GM12878 (cell line): Measurements from ENCODE around the gene CCNL1. TPM values are rescaled to one million over a fixed set of nuclear protein-coding genes. Genes with fewer than 3 reads are reported as not detected.

ENCODE experiments used
- ATAC-seq: fragments of 200-7000 bp; cut with Tn5 transposase; 3 replicates; pipeline ENCODE4 v1.9.1; 2020; ENCODE audit warnings: mild to moderate bottlenecking, moderate library complexity
- BruUV-seq: library from RNA; stranded (reverse); fragments of 400-500 nt; replicated peaks from 2 replicates; lab custom pipeline; 2021; lab: Mats Ljungman, UMichigan
- CTCF ChIA-PET: fragments of 300-600 bp; sonication (Branson Sonifier 250); formaldehyde crosslinking; extraction: SDS; loops from one replicate; lab custom pipeline; 2021; ENCODE audit warnings: inconsistent platforms; lab: Yijun Ruan, JAX
- POLR2A ChIA-PET: fragments of 350-600 bp; formaldehyde crosslinking; extraction: SDS; loops from one replicate; lab custom pipeline; 2021; ENCODE audit warnings: inconsistent platforms; lab: Charles Lee
- RAD21 ChIA-PET: fragments of 300-600 bp; sonication (Branson Sonifier 250); formaldehyde crosslinking; loops from one replicate; lab custom pipeline; 2023; ENCODE audit warnings: antibody characterized with exemption; ENCODE audit not compliant: unreplicated experiment; lab: Charles Lee
- SMC1A ChIA-PET: fragments of 300-600 bp; sonication (Branson Sonifier 250); formaldehyde crosslinking; loops from one replicate; lab custom pipeline; 2023; ENCODE audit not compliant: unreplicated experiment, uncharacterized antibody; lab: Charles Lee
- DNase-seq: peaks from one replicate; pipeline ENCODE4 v3.0.0-alpha.2; 2011; ENCODE audit warnings: low read depth, low spot score
- FAIRE-seq: peaks from 3 replicates; lab custom pipeline; 2011; peaks lifted over from hg19 to GRCh38; lab: Jason Lieb, UNC
- H2AFZ ChIP-seq: 2 replicates; pipeline ENCODE4 v1.6.0; 2011; ENCODE audit warnings: low read depth, low read length, control low read depth; ENCODE audit not compliant: control insufficient read depth
- H3K27ac ChIP-seq: 2 replicates; pipeline ENCODE4 v1.5.1; 2011; ENCODE audit warnings: control low read depth; ENCODE audit not compliant: control insufficient read depth, insufficient read depth
- H3K27me3 ChIP-seq, 2 experiments: replicated peaks in 1 of 2; 2 replicates each; pipeline versions ENCODE4 v1.6.0 to v1.6.1; 2011; ENCODE audit warnings: low read length in 1 of 2; ENCODE audit not compliant: control insufficient read depth in 2 of 2, insufficient read depth in 2 of 2
- H3K36me3 ChIP-seq, 2 experiments: 2 replicates each; pipeline ENCODE4 v1.5.1; 2011; ENCODE audit warnings: low read length in 1 of 2; ENCODE audit not compliant: control insufficient read depth in 2 of 2, insufficient read depth in 2 of 2
- H3K4me1 ChIP-seq: 2 replicates; pipeline ENCODE4 v1.6.1; 2011; ENCODE audit warnings: mild to moderate bottlenecking, low read length, moderate library complexity, mixed read lengths; ENCODE audit not compliant: control insufficient read depth, insufficient read depth
- H3K4me2 ChIP-seq: 2 replicates; pipeline ENCODE4 v1.6.0; 2011; ENCODE audit warnings: control low read depth; ENCODE audit not compliant: control insufficient read depth, insufficient read depth
- H3K4me3 ChIP-seq: fragments of 200-600 bp; sonication (generic); 2 replicates; pipeline ENCODE4 v1.5.1; 2016
- H3K79me2 ChIP-seq: 2 replicates; pipeline ENCODE4 v1.6.0; 2011; ENCODE audit warnings: low read length; ENCODE audit not compliant: control insufficient read depth, insufficient read depth
- H3K9ac ChIP-seq: 2 replicates; pipeline ENCODE4 v1.8.0; 2011; ENCODE audit warnings: low read length, control low read depth, mixed read lengths; ENCODE audit not compliant: control insufficient read depth, insufficient read depth
- H3K9me3 ChIP-seq: replicated peaks from 3 replicates; pipeline ENCODE4 v1.5.1; 2011; ENCODE audit warnings: mild to moderate bottlenecking, low read length; ENCODE audit not compliant: control insufficient read depth, insufficient read depth
- H4K20me1 ChIP-seq: 2 replicates; pipeline ENCODE4 v1.6.0; 2011; ENCODE audit not compliant: control insufficient read depth, insufficient read depth
- CEBPB ChIP-seq, 2 experiments: fragments of 150-350 bp in 1 of 2; IDR thresholded peaks; 2 replicates each; pipeline ENCODE4 v1.6.1; 2012 to 2014; ENCODE audit warnings: low read depth in 2 of 2, low read length in 2 of 2, borderline replicate concordance in 1 of 2, inconsistent platforms in 1 of 2
- ESRRA ChIP-seq: IDR thresholded peaks from 2 replicates; pipeline ENCODE4 v1.6.1; 2012; ENCODE audit warnings: mild to moderate bottlenecking, low read length, improper control_type of control experiment
- FOS ChIP-seq: IDR thresholded peaks from 3 replicates; pipeline ENCODE4 v1.6.1; 2011; ENCODE audit warnings: borderline replicate concordance; ENCODE audit not compliant: insufficient read length; ENCODE audit errors: extremely low read depth
- HSF1 ChIP-seq: fragments of 150-350 bp; IDR thresholded peaks from 2 replicates; pipeline ENCODE4 v1.6.1; 2014; ENCODE audit warnings: mild to moderate bottlenecking, low read depth, low read length
- IKZF1 ChIP-seq: fragments of 450-650 bp; conservative IDR thresholded peaks from 2 replicates; pipeline ENCODE4 v1.6.1; 2017; ENCODE audit warnings: antibody characterized with exemption, mild to moderate bottlenecking
- JUNB ChIP-seq: IDR thresholded peaks from 2 replicates; pipeline ENCODE4 v1.6.1; 2016; ENCODE audit warnings: antibody characterized with exemption, mild to moderate bottlenecking
- MEF2B ChIP-seq: fragments of 450-650 bp; IDR thresholded peaks from 2 replicates; pipeline ENCODE4 v1.6.1; 2018; ENCODE audit warnings: mild to moderate bottlenecking, moderate library complexity; ENCODE audit not compliant: partially characterized antibody, poor library complexity, severe bottlenecking
- STAT3 ChIP-seq: IDR thresholded peaks from 2 replicates; pipeline ENCODE4 v1.6.1; 2011; ENCODE audit warnings: low read depth, low read length, improper control_type of control experiment
- USF1 ChIP-seq: IDR thresholded peaks from 2 replicates; pipeline ENCODE4 v1.6.1; 2011; ENCODE audit warnings: borderline replicate concordance, low read depth, mild to moderate bottlenecking, moderate library complexity, mixed read lengths, low read length; ENCODE audit not compliant: insufficient read depth; ENCODE audit errors: extremely low read length
- WGBS: methylation state at CpG from one replicate; pipeline ENCODE4 v1.1.6; 2016; ENCODE audit warnings: low lambda C conversion rate; ENCODE audit not compliant: insufficient replicate concordance, insufficient coverage; ENCODE audit errors: missing lambda C conversion rate; 5-methylcytosine and 5-hydroxymethylcytosine counted together
- in situ Hi-C: fragments of 300-500 bp; cut with MboI; formaldehyde crosslinking; loops from 9 replicates; pipeline ENCODE4 v1.14.3; 2018; ENCODE audit warnings: mixed read lengths
- intact Hi-C: fragments of 100-400 bp; cut with micrococcal nuclease; formaldehyde crosslinking; loops from one replicate; pipeline ENCODE4 v1.14.2; 2022; ENCODE audit not compliant: unreplicated experiment
- polyA plus RNA-seq, 11 experiments: library from polyadenylated mRNA; depleted of rRNA in 4 of 11; unstranded in 6 of 11; stranded (reverse) in 5 of 11; fragments of >200 nt; fragmentation: Nextera tagmentation in 4 of 11; fragmentation: Illumina TruSeq in 1 of 11; extraction: Ambion mirVana in 4 of 11; extraction: Trizol in 1 of 11; gene quantifications; 1 replicate in 1 of 11; 2 replicates in 10 of 11; pipeline versions ENCODE4 v1.2.1 to v1.2.3, GENCODE V29; 2011 to 2016; ENCODE audit warnings: inconsistent platforms in 2 of 11, missing spikeins in 2 of 11, low read depth in 1 of 11
- total RNA-seq, 4 experiments: library from RNA; depleted of rRNA in 3 of 4; stranded (reverse); fragments of >200 nt in 3 of 4; fragmentation: Illumina TruSeq in 1 of 4; extraction: Trizol in 1 of 4; gene quantifications; 2 replicates each; pipeline versions ENCODE4 v1.2.1 to v1.2.3, GENCODE V29; 2013 to 2021

Gene CCNL1
- total and polyA plus RNA-seq, 10 of the 15 experiments (the other 5 are each of a cell fraction or from before 2014, with no cell fraction given) = 22.2 to 174 (median 115) TPM

GRCh38 chr3:157133434-157134320 lies 26.3 kb downstream of the CCNL1 start:
- Histone ChIP-seq H2AFZ (no peak overlapping the region), H3K36me3 (no peaks in the 10 kb centered on the region; a peak in 1 of 4 replicates), H3K9me3 (no peaks in the 10 kb centered on the region), H4K20me1 (no peaks in the 10 kb centered on the region), H3K4me1 (peaks cover 35% of the 10 kb centered on the region), H3K4me3 (no peak overlapping the region), H3K27ac (no peak overlapping the region), H3K79me2 (no peaks in the 10 kb centered on the region), H3K4me2 (no peak overlapping the region), H3K9ac (no peak overlapping the region), H3K27me3 (no peaks in the 10 kb centered on the region)
- ATAC-seq = no peak
- in situ Hi-C loops = loop anchor here (25.0 kb wide), 1 partner anchor 971 kb away; no protein-coding TSS in a partner anchor
- no peak for DNase-seq
- ChIA-PET SMC1A (interaction anchor here (0.7 to 7.8 kb wide), 7 partner anchors 11 to 980 kb away, joined by 3 to 98 read pairs (median 4); no protein-coding TSS in a partner anchor), CTCF (interaction anchor here (0.7 to 32.0 kb wide), 3 partner anchors 13 to 98 kb away, joined by 3 to 939 read pairs (median 4); no protein-coding TSS in a partner anchor), POLR2A (no interaction called here), RAD21 (interaction anchor here (0.7 to 13.8 kb wide), 5 partner anchors 42 to 589 kb away, joined by 3 to 153 read pairs (median 3); partner anchors contain the start of gene TIPARP)
- no peak for TF ChIP-seq ESRRA
- BruUV-seq = no TSS peak
- no peak for FAIRE-seq
- 99% methylated on average over 4 of the region's 4 CpGs for WGBS
- intact Hi-C loops = loop anchor here (1.0 kb wide), 1 partner anchor 457 kb away; no protein-coding TSS in a partner anchor

- H3K36me3 ChIP-seq = no peaks in the 10 kb centered on the region; a peak in 1 of 4 replicates
- no peak overlapping the region for H2AFZ ChIP-seq
- SMC1A ChIA-PET = interaction anchor here (1.1 to 7.8 kb wide), 6 partner anchors 11 to 308 kb away, joined by 3 to 98 read pairs (median 4); no protein-coding TSS in a partner anchor
- H3K4me1 ChIP-seq = peaks cover 40% of the 10 kb centered on the region
- intact Hi-C loops (no loop called here), in situ Hi-C loops (loop anchor here (25.0 kb wide), 1 partner anchor 971 kb away; no protein-coding TSS in a partner anchor)
- CTCF ChIA-PET = interaction anchor here (1.0 to 32.0 kb wide), 3 partner anchors 14 to 33 kb away, joined by 3 to 939 read pairs (median 4); no protein-coding TSS in a partner anchor
- H3K27ac ChIP-seq = no peak overlapping the region
- H3K4me2 ChIP-seq = no peak overlapping the region
- WGBS = 85% methylated on average over 2 of the region's 2 CpGs
- no peaks in the 10 kb centered on the region for H4K20me1 ChIP-seq
- no peaks in the 10 kb centered on the region for H3K79me2 ChIP-seq
- H3K27me3 ChIP-seq = no peaks in the 10 kb centered on the region
- POLR2A ChIA-PET = no interaction called here
- H3K4me3 ChIP-seq = no peak overlapping the region
- ATAC-seq (no peak), FAIRE-seq (no peak), DNase-seq (no peak)
- no peaks in the 10 kb centered on the region for H3K9me3 ChIP-seq
- BruUV-seq = no TSS peak
- H3K9ac ChIP-seq = no peak overlapping the region
- RAD21 ChIA-PET = interaction anchor here (0.6 to 13.8 kb wide), 5 partner anchors 42 to 664 kb away, joined by 3 to 153 read pairs (median 3); no protein-coding TSS in a partner anchor
- TF ChIP-seq MEF2B (no peak), IKZF1 (no peak), STAT3 (no peak), USF1 (no peak), JUNB (no peak), CEBPB (IDR thresholded peaks at IDR 0.05; ENCODE audit: borderline replicate concordance in 1 of 2, low read depth in 2 of 2, low read length in 2 of 2) (no peak), FOS (no peak), HSF1 (no peak)
Observed at GRCh38 chr3:157132936-157133335, 27.0 kb downstream of the CCNL1 start.
